Suprapubic skin (tissue), 4 donors: ENCODE measurements around the gene TBL1X.

Experiments
- CTCF ChIP-seq, 2 donors: fragments of 200-600 bp in 1 of 2; fragments of 450-650 bp in 1 of 2; sonication (generic) in 1 of 2; IDR thresholded peaks; one replicate each; pipeline ENCODE4 v1.5.1; 2016 to 2019; ENCODE audit warnings: antibody characterized with exemption in 2 of 2, mild to moderate bottlenecking in 1 of 2, moderate library complexity in 1 of 2
- EP300 ChIP-seq: sonication (generic); formaldehyde crosslinking; IDR thresholded peaks from one replicate; pipeline ENCODE4 v1.6.1; 2017; ENCODE audit warnings: antibody characterized with exemption
- POLR2A ChIP-seq, 2 donors: fragments of 450-650 bp; IDR thresholded peaks; one replicate each; pipeline ENCODE4 v1.6.1; 2017; ENCODE audit warnings: antibody characterized with exemption in 2 of 2, mild to moderate bottlenecking in 2 of 2, moderate library complexity in 2 of 2
- POLR2AphosphoS5 ChIP-seq, 3 donors: sonication (generic); formaldehyde crosslinking; IDR thresholded peaks; one replicate each; pipeline ENCODE4 v1.6.1; 2017; ENCODE audit warnings: antibody characterized with exemption in 3 of 3

DNA sequence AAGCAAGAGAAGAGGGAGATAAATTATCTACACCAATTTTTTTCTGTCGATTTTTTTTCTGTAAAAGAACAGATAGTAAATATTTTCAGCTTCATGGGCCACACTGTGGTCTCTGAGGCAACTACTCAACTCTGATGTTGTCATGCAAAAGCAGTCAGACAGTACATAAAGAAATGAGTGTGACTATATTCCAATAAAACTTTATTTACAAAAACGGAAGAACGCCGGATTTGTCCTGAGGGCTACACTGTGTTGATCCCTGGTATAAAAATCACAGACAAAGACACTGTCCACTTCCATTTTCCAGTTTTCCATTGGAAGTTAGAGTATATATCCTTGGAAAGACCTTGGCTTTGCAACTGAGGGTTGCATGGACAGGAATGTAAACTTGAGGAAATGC lies 282.8 kb downstream of the TBL1X start:
- TF ChIP-seq POLR2A (IDR thresholded peaks at IDR 0.05) (no peak), CTCF (IDR thresholded peaks at IDR 0.05) (no peak), EP300 (no peak), POLR2AphosphoS5 (IDR thresholded peaks at IDR 0.05) (no peak)
